Panc1 (cell line): ENCODE data around the gene FOXO4. TPM values are rescaled to one million over a fixed set of nuclear protein-coding genes. Genes with fewer than 3 reads are reported as not detected.

ENCODE experiments used
- ATAC-seq: fragments of 200-7000 bp; cut with Tn5 transposase; 2 replicates; pipeline ENCODE4 v1.9.1; 2020; ENCODE audit warnings: mild to moderate bottlenecking, moderate library complexity
- BruUV-seq: library from RNA; stranded (reverse); fragments of 400-500 nt; replicated peaks from 2 replicates; lab custom pipeline; 2021; lab: Mats Ljungman, UMichigan
- CTCF ChIA-PET: fragments of 300-600 bp; sonication (Branson Sonifier 250); formaldehyde crosslinking; loops from one replicate; lab custom pipeline; 2022; ENCODE audit warnings: antibody characterized with exemption; lab: Charles Lee
- POLR2A ChIA-PET: fragments of 300-600 bp; sonication (Branson Sonifier 250); formaldehyde crosslinking; loops from one replicate; lab custom pipeline; 2022; ENCODE audit warnings: antibody characterized with exemption; lab: Charles Lee
- DNase-seq: peaks from one replicate; pipeline ENCODE4 v3.0.0-alpha.2; 2010; ENCODE audit warnings: low read depth, low spot score
- H3K27ac ChIP-seq: 2 replicates; pipeline ENCODE4 v1.5.1; 2011; ENCODE audit warnings: mild to moderate bottlenecking, low read length, inconsistent platforms
- H3K27me3 ChIP-seq: fragments of 200-500 bp; sonication (Bioruptor generic); 2 replicates; pipeline ENCODE4 v1.6.0; 2014; ENCODE audit warnings: low read length, inconsistent platforms; ENCODE audit not compliant: control insufficient read depth, insufficient read depth
- H3K36me3 ChIP-seq: fragments of 200-500 bp; sonication (Bioruptor generic); 2 replicates; pipeline ENCODE4 v1.5.1; 2014; ENCODE audit warnings: inconsistent platforms, mild to moderate bottlenecking, low read length, moderate library complexity; ENCODE audit not compliant: control insufficient read depth, insufficient read depth
- H3K4me1 ChIP-seq: 2 replicates; pipeline ENCODE4 v1.5.1; 2011; ENCODE audit warnings: inconsistent platforms, mild to moderate bottlenecking, low read length, moderate library complexity; ENCODE audit not compliant: control insufficient read depth, insufficient read depth
- H3K4me3 ChIP-seq, 2 experiments: 2 replicates each; pipeline ENCODE4 v1.5.1; 2011 to 2012; ENCODE audit warnings: low read depth in 2 of 2, low read length in 2 of 2, mild to moderate bottlenecking in 2 of 2, inconsistent platforms in 1 of 2, moderate library complexity in 1 of 2
- H3K9me3 ChIP-seq: fragments of 200-500 bp; sonication (Bioruptor generic); 2 replicates; pipeline ENCODE4 v1.5.1; 2014; ENCODE audit warnings: low read depth, mild to moderate bottlenecking, inconsistent platforms, low read length, moderate library complexity; ENCODE audit not compliant: control insufficient read depth, insufficient read depth
- POLR2AphosphoS5 ChIP-seq: IDR thresholded peaks from 2 replicates; pipeline ENCODE4 v1.6.1; 2012; ENCODE audit warnings: mild to moderate bottlenecking, low read depth, low read length, moderate library complexity
- SIN3A ChIP-seq: IDR thresholded peaks from 2 replicates; pipeline ENCODE4 v1.6.1; 2012; ENCODE audit warnings: low read depth, mild to moderate bottlenecking, low read length, moderate library complexity, borderline replicate concordance; ENCODE audit not compliant: insufficient read depth
- TCF7L2 ChIP-seq: IDR thresholded peaks from 2 replicates; pipeline ENCODE4 v1.6.1; 2011; ENCODE audit warnings: mild to moderate bottlenecking, low read depth, low read length, inconsistent platforms
- in situ Hi-C: cut with HindIII; loops from 2 replicates; pipeline ENCODE4 v1.10.0; 2016; ENCODE audit warnings: low sequenced_read_pairs, low pct_unique_long_range_greater_than_20kb
- intact Hi-C: fragments of 100-400 bp; cut with micrococcal nuclease; formaldehyde crosslinking; loops from one replicate; pipeline ENCODE4 v1.10.0; 2022; ENCODE audit not compliant: unreplicated experiment
- total RNA-seq: library from RNA; stranded (reverse); gene quantifications from one replicate; pipeline ENCODE4 v1.2.1, GENCODE V29; 2021; ENCODE audit not compliant: unreplicated experiment
- TF ChIP-seq, protein P1 (sequence below): fragments of 450-650 bp; IDR thresholded peaks from 2 replicates; pipeline ENCODE4 v1.5.1; 2017; ENCODE audit warnings: mild to moderate bottlenecking
- TF ChIP-seq, protein P2 (sequence below), 2 experiments: IDR thresholded peaks; 2 replicates each; pipeline ENCODE4 v1.6.1; 2011 to 2012; ENCODE audit warnings: low read depth in 2 of 2, control low read depth in 1 of 2, low read length in 1 of 2, mild to moderate bottlenecking in 1 of 2, moderate library complexity in 1 of 2; ENCODE audit not compliant: insufficient read depth in 1 of 2

The FOXO4 gene
- total RNA-seq, 1 experiment from 2014 or later: 2.9 TPM

DNA sequence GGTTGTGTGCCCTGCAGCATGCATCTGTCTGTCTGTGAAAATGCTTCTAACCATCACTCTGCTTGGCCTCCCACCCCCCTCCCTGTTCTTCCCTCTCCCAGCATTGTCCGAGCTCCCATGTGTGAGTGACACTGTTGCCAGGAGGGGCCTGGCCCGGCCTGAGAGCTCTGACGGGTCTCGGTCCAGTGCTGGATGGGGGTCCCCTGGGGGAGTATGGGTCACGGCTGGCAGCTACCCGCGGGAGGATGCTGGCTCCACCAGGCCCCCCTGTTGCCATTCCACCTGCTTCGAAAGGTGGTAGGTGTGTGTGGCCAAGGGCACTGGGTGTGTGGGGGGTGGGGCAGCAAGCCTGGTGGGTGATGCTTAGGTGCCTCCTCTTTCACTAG lies 52.6 kb downstream of the FOXO4 start:
- in situ Hi-C loops (no loop called here), intact Hi-C loops (no loop called here)
- H3K9me3 ChIP-seq: no peaks in the 10 kb centered on the region

DNA sequence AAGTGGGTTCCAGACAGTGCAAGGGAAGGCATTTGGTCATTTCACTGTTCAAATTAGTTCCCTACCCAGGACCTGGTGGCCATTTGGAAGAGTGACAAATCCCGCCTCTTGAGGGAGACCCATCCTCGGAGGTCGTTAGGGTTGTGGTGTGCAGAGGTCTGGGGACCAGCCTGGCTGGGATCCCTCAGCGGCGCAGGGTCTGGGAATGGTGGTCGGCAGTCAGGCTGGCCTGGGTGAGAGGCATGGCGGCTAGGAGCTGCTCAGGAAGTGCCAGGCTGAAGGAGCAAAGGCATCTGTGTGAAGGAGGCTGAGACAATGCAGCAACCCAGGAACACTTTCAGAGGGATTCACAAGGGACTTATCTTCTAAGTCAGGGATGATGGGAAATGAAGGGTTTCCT lies 55.7 kb downstream of the FOXO4 start:
- no peak overlapping the region for H3K4me3 ChIP-seq
- ChIA-PET CTCF (no interaction called here), POLR2A (interaction anchor here (0.7 kb wide), 1 partner anchor 132 kb away, joined by 7 read pairs; the partner anchor contains the start of gene NONO)
- in situ Hi-C loops: no loop called here
- DNase-seq: no peak
- BruUV-seq: no TSS peak
- H3K27me3 ChIP-seq: no peaks in the 10 kb centered on the region
- H3K36me3 ChIP-seq: no peaks in the 10 kb centered on the region
- no peaks in the 10 kb centered on the region for H3K4me1 ChIP-seq
- no peak overlapping the region for H3K27ac ChIP-seq
- H3K9me3 ChIP-seq: no peaks in the 10 kb centered on the region
- intact Hi-C loops: no loop called here
- TF ChIP-seq POLR2AphosphoS5 (no peak), SIN3A (no peak), TCF7L2 (no peak)
- TF ChIP-seq, protein P1, sequence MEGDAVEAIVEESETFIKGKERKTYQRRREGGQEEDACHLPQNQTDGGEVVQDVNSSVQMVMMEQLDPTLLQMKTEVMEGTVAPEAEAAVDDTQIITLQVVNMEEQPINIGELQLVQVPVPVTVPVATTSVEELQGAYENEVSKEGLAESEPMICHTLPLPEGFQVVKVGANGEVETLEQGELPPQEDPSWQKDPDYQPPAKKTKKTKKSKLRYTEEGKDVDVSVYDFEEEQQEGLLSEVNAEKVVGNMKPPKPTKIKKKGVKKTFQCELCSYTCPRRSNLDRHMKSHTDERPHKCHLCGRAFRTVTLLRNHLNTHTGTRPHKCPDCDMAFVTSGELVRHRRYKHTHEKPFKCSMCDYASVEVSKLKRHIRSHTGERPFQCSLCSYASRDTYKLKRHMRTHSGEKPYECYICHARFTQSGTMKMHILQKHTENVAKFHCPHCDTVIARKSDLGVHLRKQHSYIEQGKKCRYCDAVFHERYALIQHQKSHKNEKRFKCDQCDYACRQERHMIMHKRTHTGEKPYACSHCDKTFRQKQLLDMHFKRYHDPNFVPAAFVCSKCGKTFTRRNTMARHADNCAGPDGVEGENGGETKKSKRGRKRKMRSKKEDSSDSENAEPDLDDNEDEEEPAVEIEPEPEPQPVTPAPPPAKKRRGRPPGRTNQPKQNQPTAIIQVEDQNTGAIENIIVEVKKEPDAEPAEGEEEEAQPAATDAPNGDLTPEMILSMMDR: no peak
- TF ChIP-seq, protein P2, sequence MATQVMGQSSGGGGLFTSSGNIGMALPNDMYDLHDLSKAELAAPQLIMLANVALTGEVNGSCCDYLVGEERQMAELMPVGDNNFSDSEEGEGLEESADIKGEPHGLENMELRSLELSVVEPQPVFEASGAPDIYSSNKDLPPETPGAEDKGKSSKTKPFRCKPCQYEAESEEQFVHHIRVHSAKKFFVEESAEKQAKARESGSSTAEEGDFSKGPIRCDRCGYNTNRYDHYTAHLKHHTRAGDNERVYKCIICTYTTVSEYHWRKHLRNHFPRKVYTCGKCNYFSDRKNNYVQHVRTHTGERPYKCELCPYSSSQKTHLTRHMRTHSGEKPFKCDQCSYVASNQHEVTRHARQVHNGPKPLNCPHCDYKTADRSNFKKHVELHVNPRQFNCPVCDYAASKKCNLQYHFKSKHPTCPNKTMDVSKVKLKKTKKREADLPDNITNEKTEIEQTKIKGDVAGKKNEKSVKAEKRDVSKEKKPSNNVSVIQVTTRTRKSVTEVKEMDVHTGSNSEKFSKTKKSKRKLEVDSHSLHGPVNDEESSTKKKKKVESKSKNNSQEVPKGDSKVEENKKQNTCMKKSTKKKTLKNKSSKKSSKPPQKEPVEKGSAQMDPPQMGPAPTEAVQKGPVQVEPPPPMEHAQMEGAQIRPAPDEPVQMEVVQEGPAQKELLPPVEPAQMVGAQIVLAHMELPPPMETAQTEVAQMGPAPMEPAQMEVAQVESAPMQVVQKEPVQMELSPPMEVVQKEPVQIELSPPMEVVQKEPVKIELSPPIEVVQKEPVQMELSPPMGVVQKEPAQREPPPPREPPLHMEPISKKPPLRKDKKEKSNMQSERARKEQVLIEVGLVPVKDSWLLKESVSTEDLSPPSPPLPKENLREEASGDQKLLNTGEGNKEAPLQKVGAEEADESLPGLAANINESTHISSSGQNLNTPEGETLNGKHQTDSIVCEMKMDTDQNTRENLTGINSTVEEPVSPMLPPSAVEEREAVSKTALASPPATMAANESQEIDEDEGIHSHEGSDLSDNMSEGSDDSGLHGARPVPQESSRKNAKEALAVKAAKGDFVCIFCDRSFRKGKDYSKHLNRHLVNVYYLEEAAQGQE (IDR thresholded peaks at IDR 0.05; ENCODE audit: insufficient read depth in 1 of 2, low read depth in 2 of 2, low read length in 1 of 2): no peak
- ATAC-seq: no peak

More for the DNA sequence above, 52.6 kb downstream of the FOXO4 start:
- BruUV-seq: no TSS peak
- no peak for TF ChIP-seq POLR2AphosphoS5
- no peak for TF ChIP-seq TCF7L2
- TF ChIP-seq, protein P2 (IDR thresholded peaks at IDR 0.05; ENCODE audit: insufficient read depth in 1 of 2, low read depth in 2 of 2, low read length in 1 of 2): no peak
- no peak for TF ChIP-seq SIN3A
- TF ChIP-seq, protein P1: no peak
- no peak for DNase-seq
- ChIA-PET CTCF (no interaction called here), POLR2A (no interaction called here)
- Histone ChIP-seq H3K27me3 (no peaks in the 10 kb centered on the region), H3K4me1 (no peaks in the 10 kb centered on the region), H3K36me3 (no peaks in the 10 kb centered on the region), H3K27ac (no peak overlapping the region), H3K4me3 (no peak overlapping the region)
- ATAC-seq: no peak

Other genes starting within 250 kb of the FOXO4 start
- not detected for gene TEX11, start 187.1 kb upstream of the FOXO4 start, total RNA-seq
- 0.15 TPM for gene SLC7A3, start 164.8 kb upstream of the FOXO4 start, total RNA-seq
- gene SNX12, start 27.5 kb upstream of the FOXO4 start, total RNA-seq: 117 TPM
- gene CXorf65, start 10.9 kb downstream of the FOXO4 start, total RNA-seq: not detected
- gene IL2RG, start 15.7 kb downstream of the FOXO4 start, total RNA-seq: 0.28 TPM
- 42.0 TPM for gene MED12, start 22.7 kb downstream of the FOXO4 start, total RNA-seq
- 0.28 TPM for gene NLGN3, start 49.0 kb downstream of the FOXO4 start, total RNA-seq
- gene GJB1, start 127.4 kb downstream of the FOXO4 start, total RNA-seq: 0.28 TPM
- gene ZMYM3, start 158.3 kb downstream of the FOXO4 start, total RNA-seq: 40.2 TPM
- gene NONO, start 187.8 kb downstream of the FOXO4 start, total RNA-seq: 527 TPM
- 1.4 TPM for gene ITGB1BP2, start 205.9 kb downstream of the FOXO4 start, total RNA-seq